Spleen (tissue), 13 donors: ENCODE measurements around the gene SHTN1. TPM values are rescaled to one million over a fixed set of nuclear protein-coding genes. Genes with fewer than 3 reads are reported as not detected.

Experiments
- DNase-seq: peaks from one replicate; pipeline ENCODE4 v3.0.0-alpha.2; 2020
- H3K27ac ChIP-seq, 8 donors: fragments of 200-600 bp; sonication (generic) in 7 of 8; 1 replicate in 4 of 8; 2 replicates in 4 of 8; pipeline versions ENCODE4 v1.5.0 to v1.8.0; 2016 to 2021; ENCODE audit warnings: inconsistent platforms in 4 of 8, mild to moderate bottlenecking in 4 of 8, moderate library complexity in 1 of 8
- H3K27me3 ChIP-seq, 7 donors: fragments of 200-600 bp; sonication (generic) in 6 of 7; replicated peaks in 1 of 7; 1 replicate in 4 of 7; 2 replicates in 3 of 7; pipeline versions ENCODE4 v1.5.0 to v1.8.0; 2016 to 2021; ENCODE audit warnings: inconsistent platforms in 3 of 7, mild to moderate bottlenecking in 1 of 7
- H3K36me3 ChIP-seq, 6 donors: fragments of 200-600 bp; sonication (generic) in 5 of 6; 1 replicate in 4 of 6; 2 replicates in 2 of 6; pipeline versions ENCODE4 v1.5.0 to v1.8.0; 2016 to 2021; ENCODE audit warnings: inconsistent platforms in 2 of 6
- H3K4me1 ChIP-seq, 6 donors: fragments of 200-600 bp; sonication (generic) in 5 of 6; 1 replicate in 3 of 6; 2 replicates in 3 of 6; pipeline versions ENCODE4 v1.5.0 to v1.8.0; 2016 to 2021; ENCODE audit warnings: inconsistent platforms in 3 of 6
- H3K4me3 ChIP-seq, 8 donors: fragments of 200-600 bp; sonication (generic) in 7 of 8; 1 replicate in 4 of 8; 2 replicates in 4 of 8; pipeline versions ENCODE4 v1.5.0 to v1.8.0; 2016 to 2021; ENCODE audit warnings: inconsistent platforms in 4 of 8, mild to moderate bottlenecking in 4 of 8, moderate library complexity in 2 of 8
- H3K9me3 ChIP-seq, 8 donors: fragments of 200-600 bp; sonication (generic) in 7 of 8; 1 replicate in 4 of 8; 2 replicates in 4 of 8; pipeline versions ENCODE4 v1.5.0 to v1.8.0; 2016 to 2021; ENCODE audit warnings: inconsistent platforms in 4 of 8
- CTCF ChIP-seq, 11 experiments: fragments of 200-600 bp in 7 of 11; fragments of 450-650 bp in 4 of 11; sonication (generic) in 4 of 11; IDR thresholded peaks in 8 of 11; conservative IDR thresholded peaks in 3 of 11; 1 replicate in 7 of 11; 2 replicates in 4 of 11; pipeline versions ENCODE4 v1.4.0 to v1.8.0; 2016 to 2021; ENCODE audit warnings: antibody characterized with exemption in 11 of 11, inconsistent platforms in 4 of 11, mild to moderate bottlenecking in 1 of 11
- POLR2A ChIP-seq, 3 donors: fragments of 450-650 bp; IDR thresholded peaks; one replicate each; pipeline ENCODE4 v1.5.1; 2017; ENCODE audit warnings: antibody characterized with exemption in 3 of 3, mild to moderate bottlenecking in 1 of 3
- POLR2AphosphoS5 ChIP-seq, 3 donors: sonication (generic); formaldehyde crosslinking; IDR thresholded peaks; one replicate each; pipeline ENCODE4 v1.5.1; 2017; ENCODE audit warnings: antibody characterized with exemption in 3 of 3
- WGBS, 5 donors: extraction: QIAGEN DNeasy Blood & Tissue Kit in 3 of 5; methylation state at CpG; one replicate each; pipeline versions ENCODE4 v1.1.5 to v1.1.7; 2013 to 2018; 5-methylcytosine and 5-hydroxymethylcytosine counted together
- intact Hi-C: fragments of 100-400 bp; cut with DNase I; formaldehyde crosslinking; loops from one replicate; pipeline ENCODE4 v1.15.0; 2023; ENCODE audit warnings: low total_unique reads
- long read RNA-seq, 2 donors: transcript quantifications; one replicate each; lab custom pipeline, GENCODE V29; 2026
- polyA plus RNA-seq, 3 donors: library from polyadenylated mRNA; stranded (reverse); fragments of 200-250 nt; gene quantifications; one replicate each; pipeline ENCODE4 v1.2.1, GENCODE V29; 2013
- total RNA-seq, 7 donors: library from RNA; depleted of rRNA in 3 of 7; stranded (reverse); fragments of >200 nt in 3 of 7; fragmentation: NEBNext Ultra II Directional in 4 of 7; extraction: Animal tissue kit (Norgen Biotek cat#: 25700) in 4 of 7; gene quantifications; one replicate each; pipeline versions ENCODE4 v1.1.0 to v1.2.1, GENCODE V29; 2016 to 2021
- donor health status: healthy with polysubstance abuse.
- donor health status: DM: no; HTN: no; CAD: no; lungs with moderate emphysema.
- donor health status: DM: no; HTN: no; CAD: no.
- donor health status: Bipolar disorder and iron deficiency.
- donor health status: healthy.
- donor health status: DM: no; HTN: no; CAD: no.
- donor health status: DM: yes; HTN: yes; CAD: no.

Gene SHTN1
- total RNA-seq = 10 to 100 TPM; 13.9 to 28.3 (median 19.4) TPM
- polyA plus RNA-seq = 1 to 10 TPM; 2.9 to 5.1 (median 3.4) TPM
- long read RNA-seq, donor 1, full-length matches to known transcripts = 4 of 4 reads
- long read RNA-seq, donor 1, partial matches to known transcripts = 0 of 4 reads
- long read RNA-seq, donor 1, other reads (novel, unspliced or antisense) = 0 of 4 reads
- long read RNA-seq, donor 2, full-length matches to known transcripts = 1 of 6 reads
- long read RNA-seq, donor 2, partial matches to known transcripts = 5 of 6 reads
- long read RNA-seq, donor 2, other reads (novel, unspliced or antisense) = 0 of 6 reads

- Histone ChIP-seq H3K4me1 (peaks cover 0 to 26% (median 17%) of the 10 kb centered on the region in 6 donors), H3K27ac (peak within 1 kb of the TSS in 6 of 8 donors; percentile 38 to 81 (median 66)), H3K36me3 (no peaks in the 10 kb centered on the region), H3K27me3 (peaks cover 0 to 49% (median 12%) of the 10 kb centered on the region in 7 donors), H3K4me3 (peak within 1 kb of the TSS; percentile 55 to 85 (median 64)), H3K9me3 (no peaks in the 10 kb centered on the region)
- no peak for TF ChIP-seq CTCF (IDR thresholded peaks at IDR 0.05 in 8 of 11, conservative IDR thresholded peaks at IDR 0.05 in 3 of 11)
- TF ChIP-seq POLR2AphosphoS5 (IDR thresholded peaks at IDR 0.05) = peak in 1 of 3 donors; percentile 35
- peak; percentile 79 for DNase-seq
- intact Hi-C loops = no loop called here
- 1% methylated on average over 30 to 46 of the region's 46 CpGs for WGBS, 5 donors
Observed at GRCh38 chr10:117005026-117005526, at the start of gene SHTN1. TSS of gene SHTN1 (minus strand) at chr10:117005187. CDS start at chr10:117005079, 108 bp downstream.

DNA sequence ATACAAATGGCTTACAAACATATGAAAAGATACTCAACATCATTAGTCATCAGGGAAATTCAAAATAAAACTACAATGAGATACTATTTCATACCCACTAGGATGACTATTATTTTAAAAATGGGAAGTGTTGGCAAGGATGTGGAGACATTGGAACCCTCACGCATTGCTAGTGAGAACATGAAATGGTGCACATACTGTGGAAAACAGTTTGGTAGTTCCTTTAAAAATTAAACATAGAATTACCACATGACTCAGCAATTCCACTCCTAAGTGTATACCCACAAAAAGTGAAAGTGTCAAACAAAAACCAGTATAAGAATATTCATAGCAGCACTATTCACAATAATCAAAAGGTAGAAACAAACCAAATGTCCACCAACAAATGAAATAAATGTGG, 48.5 kb upstream of the SHTN1 start:
- Histone ChIP-seq H3K9me3 (peaks cover 0 to 37% (median 18%) of the 10 kb centered on the region in 8 donors), H3K27me3 (peaks cover 0 to 6% (median 0%) of the 10 kb centered on the region in 7 donors), H3K36me3 (no peaks in the 10 kb centered on the region), H3K4me1 (no peaks in the 10 kb centered on the region), H3K27ac (no peak overlapping the region), H3K4me3 (no peak overlapping the region)
- TF ChIP-seq CTCF (IDR thresholded peaks at IDR 0.05 in 8 of 11, conservative IDR thresholded peaks at IDR 0.05 in 3 of 11) (no peak), POLR2AphosphoS5 (IDR thresholded peaks at IDR 0.05) (no peak), POLR2A (IDR thresholded peaks at IDR 0.05) (no peak)
- intact Hi-C loops = no loop called here
- 73 to 94% (median 81%) methylated on average over 1 of the region's 1 CpG for WGBS, 5 donors
- DNase-seq = no peak

GRCh38 chr10:117047947-117048346, 43.0 kb upstream of the SHTN1 start:
- H3K4me1 ChIP-seq = no peaks in the 10 kb centered on the region
- TF ChIP-seq POLR2AphosphoS5 (IDR thresholded peaks at IDR 0.05) = no peak
- no peak for TF ChIP-seq CTCF (IDR thresholded peaks at IDR 0.05 in 8 of 11, conservative IDR thresholded peaks at IDR 0.05 in 3 of 11)
- no peak for TF ChIP-seq POLR2A (IDR thresholded peaks at IDR 0.05)
- H3K9me3 ChIP-seq = peaks cover 0 to 42% (median 21%) of the 10 kb centered on the region in 8 donors
- no peaks in the 10 kb centered on the region for H3K36me3 ChIP-seq
- no peaks in the 10 kb centered on the region for H3K27me3 ChIP-seq
- 72 to 82% (median 81%) methylated on average over 2 of the region's 2 CpGs for WGBS, 5 donors
- no peak overlapping the region for H3K27ac ChIP-seq
- no peak for DNase-seq
- intact Hi-C loops = no loop called here
- no peak overlapping the region for H3K4me3 ChIP-seq

- DNase-seq = no peak
- H3K27me3 ChIP-seq = no peaks in the 10 kb centered on the region
- whole genome bisulfite sequencing, 5 donors = 86 to 96% (median 92%) methylated on average over 8 of the region's 8 CpGs
- no peaks in the 10 kb centered on the region for H3K4me1 ChIP-seq
- no peaks in the 10 kb centered on the region for H3K36me3 ChIP-seq
- intact Hi-C loops = no loop called here
- TF ChIP-seq CTCF (IDR thresholded peaks at IDR 0.05 in 8 of 11, conservative IDR thresholded peaks at IDR 0.05 in 3 of 11) (no peak), POLR2AphosphoS5 (IDR thresholded peaks at IDR 0.05) (no peak), POLR2A (IDR thresholded peaks at IDR 0.05) (no peak)
- no peak overlapping the region for H3K4me3 ChIP-seq
- no peak overlapping the region for H3K27ac ChIP-seq
- no peaks in the 10 kb centered on the region for H3K9me3 ChIP-seq
Observed at GRCh38 chr10:117016266-117016665, 11.3 kb upstream of the SHTN1 start.
